T-helper 22 cell (primary cell): ENCODE measurements around the gene RBP3.
"Not testable (repeated sequence)": the region's sequence is repeated elsewhere in the genome, so short reads cannot be mapped to it uniquely, and the experiment has no call there.

Experiments
- DNase-seq: peaks from one replicate; pipeline ENCODE4 v3.0.0-alpha.2; 2020; ENCODE audit warnings: low read depth

The RBP3 gene

GRCh38 chr10:47374611-47375536 lies 26.7 kb downstream of the RBP3 start:
- DNase-seq: no peak

GRCh38 chr10:47376522-47377220 lies 28.5 kb downstream of the RBP3 start:
- DNase-seq: no peak

GRCh38 chr10:47378183-47378510 lies 30.0 kb downstream of the RBP3 start:
- DNase-seq: no peak

- DNase-seq: no peak
Observed at GRCh38 chr10:47378606-47379444, 30.7 kb downstream of the RBP3 start.

GRCh38 chr10:47379445-47379785 lies 31.3 kb downstream of the RBP3 start:
- DNase-seq: no peak

GRCh38 chr10:47379901-47380300 lies 31.7 kb downstream of the RBP3 start:
- no peak for DNase-seq

- DNase-seq: no peak
Observed at GRCh38 chr10:47380341-47381102, 32.4 kb downstream of the RBP3 start.

GRCh38 chr10:47381103-47381395 lies 32.9 kb downstream of the RBP3 start:
- no peak for DNase-seq

- DNase-seq: no peak
Observed at GRCh38 chr10:47381427-47382379, 33.5 kb downstream of the RBP3 start.

GRCh38 chr10:47383261-47384147 lies 35.3 kb downstream of the RBP3 start:
- no peak for DNase-seq

- peak; percentile 25 for DNase-seq
Observed at GRCh38 chr10:47384148-47384921, 36.2 kb downstream of the RBP3 start, which contains the start of gene ZNF488. ZNF488 (minus strand) TSS chr10:47384293; CDS start chr10:47368829, 15,464 bp downstream.

- DNase-seq: not testable (repeated sequence)
Observed at GRCh38 chr10:47386104-47386503, 37.9 kb downstream of the RBP3 start.

GRCh38 chr10:47388879-47389278 lies 40.7 kb downstream of the RBP3 start:
- no peak for DNase-seq

- DNase-seq: no peak
Observed at GRCh38 chr10:47389619-47390018, 41.5 kb downstream of the RBP3 start.

GRCh38 chr10:47396311-47396717 lies 48.2 kb downstream of the RBP3 start:
- no peak for DNase-seq

- no peak for DNase-seq
Observed at GRCh38 chr10:47397256-47397655, 49.1 kb downstream of the RBP3 start.

GRCh38 chr10:47400251-47400650 lies 52.1 kb downstream of the RBP3 start:
- no peak for DNase-seq

GRCh38 chr10:47400786-47401185 lies 52.6 kb downstream of the RBP3 start:
- no peak for DNase-seq

GRCh38 chr10:47401210-47401609 lies 53.0 kb downstream of the RBP3 start:
- DNase-seq: no peak
